T-helper 2 cell (primary cell): Measurements from ENCODE around the gene TIAM2.
"Not testable (repeated sequence)": the region's sequence is repeated elsewhere in the genome, so short reads cannot be mapped to it uniquely, and the experiment has no call there.

Source experiments
- DNase-seq, 5 experiments: peaks; one replicate each; pipeline versions ENCODE4 v3.0.0 to v3.0.0-alpha.2; 2012 to 2022

TIAM2 gene

GRCh38 chr6:155201461-155202226 lies 206.5 kb downstream of the TIAM2 start:
- no peak for DNase-seq

GRCh38 chr6:155207223-155207622 lies 212.1 kb downstream of the TIAM2 start:
- DNase-seq: no peak

- DNase-seq: no peak
Observed at GRCh38 chr6:155212106-155212505, 217.0 kb downstream of the TIAM2 start.

GRCh38 chr6:155212616-155213380 lies 217.7 kb downstream of the TIAM2 start:
- DNase-seq: no peak

- no peak for DNase-seq
Observed at GRCh38 chr6:155213611-155214372, 218.7 kb downstream of the TIAM2 start.

GRCh38 chr6:155215906-155216305 lies 220.8 kb downstream of the TIAM2 start:
- DNase-seq: no peak

- DNase-seq: no peak
Observed at GRCh38 chr6:155216312-155217046, 221.4 kb downstream of the TIAM2 start.

- DNase-seq: not testable (repeated sequence)
Observed at GRCh38 chr6:155218711-155219110, 223.6 kb downstream of the TIAM2 start.

GRCh38 chr6:155219299-155219698 lies 224.2 kb downstream of the TIAM2 start:
- DNase-seq: no peak

- no peak for DNase-seq
Observed at GRCh38 chr6:155219858-155220301, 224.8 kb downstream of the TIAM2 start.

GRCh38 chr6:155221086-155221485 lies 226.0 kb downstream of the TIAM2 start:
- DNase-seq: no peak

GRCh38 chr6:155222506-155222905 lies 227.4 kb downstream of the TIAM2 start:
- DNase-seq: no peak

- DNase-seq: peak in 3 of 5 experiments; percentile 7 to 95 (median 40)
Observed at GRCh38 chr6:155223646-155224451, 228.7 kb downstream of the TIAM2 start.

- DNase-seq: peak in 1 of 5 experiments; percentile 56
Observed at GRCh38 chr6:155224618-155225017, 229.5 kb downstream of the TIAM2 start.

- DNase-seq: no peak
Observed at GRCh38 chr6:155227046-155227445, 231.9 kb downstream of the TIAM2 start.

GRCh38 chr6:155228546-155229166 lies 233.5 kb downstream of the TIAM2 start:
- DNase-seq: no peak

GRCh38 chr6:155230975-155231374 lies 235.9 kb downstream of the TIAM2 start:
- not testable (repeated sequence) for DNase-seq

GRCh38 chr6:155232848-155233247 lies 237.7 kb downstream of the TIAM2 start:
- DNase-seq: no peak

GRCh38 chr6:155234167-155234566 lies 239.1 kb downstream of the TIAM2 start:
- no peak for DNase-seq

GRCh38 chr6:155234687-155235086 lies 239.6 kb downstream of the TIAM2 start:
- DNase-seq: no peak

- DNase-seq: no peak
Observed at GRCh38 chr6:155235087-155235486, 240.0 kb downstream of the TIAM2 start.
